T-cell (primary cell): ENCODE data around the gene LTO1. TPM values are rescaled to one million over a fixed set of nuclear protein-coding genes. Genes with fewer than 3 reads are reported as not detected.

Experiments
- ATAC-seq, 4 experiments: fragments of 200-7000 bp in 3 of 4; fragments of 150-1000 bp in 1 of 4; cut with Tn5 transposase; replicated peaks in 1 of 4; 1 replicate in 3 of 4; 2 replicates in 1 of 4; pipeline ENCODE4 v1.10.0; 2021; ENCODE audit warnings: moderate library complexity in 3 of 4, mild to moderate bottlenecking in 2 of 4, moderate number of reproducible peaks in 1 of 4
- CTCF ChIA-PET, 2 donors: fragments of 300-600 bp; sonication (Branson Sonifier 250); formaldehyde crosslinking; loops; one replicate each; lab custom pipeline; 2022; ENCODE audit warnings: antibody characterized with exemption in 2 of 2; lab: Charles Lee
- POLR2A ChIA-PET, 2 donors: fragments of 300-600 bp; sonication (Branson Sonifier 250); formaldehyde crosslinking; loops; one replicate each; lab custom pipeline; 2022; ENCODE audit warnings: antibody characterized with exemption in 2 of 2; lab: Charles Lee
- DNase-seq, 35 experiments: peaks; one replicate each; pipeline versions ENCODE4 v3.0.0 to v3.0.0-alpha.2; 2013 to 2023
- H3K27ac ChIP-seq: one replicate; pipeline ENCODE4 v1.5.1; 2013; ENCODE audit warnings: low read length
- H3K27me3 ChIP-seq, 2 experiments: replicated peaks in 1 of 2; 1 replicate in 1 of 2; 2 replicates in 1 of 2; pipeline versions ENCODE4 v1.6.1 to v1.7.0; 2013; ENCODE audit warnings: low read length in 1 of 2, mixed read lengths in 1 of 2; ENCODE audit not compliant: control insufficient read depth in 2 of 2, insufficient read depth in 2 of 2; ENCODE audit errors: extremely low read depth in 1 of 2
- H3K36me3 ChIP-seq, 2 donors: 1 replicate in 1 of 2; 2 replicates in 1 of 2; pipeline versions ENCODE4 v1.6.1 to v1.7.0; 2013; ENCODE audit warnings: low read length in 1 of 2; ENCODE audit not compliant: control insufficient read depth in 2 of 2, insufficient read depth in 1 of 2; ENCODE audit errors: extremely low read depth in 1 of 2
- H3K4me1 ChIP-seq, 2 experiments: 1 replicate in 1 of 2; 2 replicates in 1 of 2; pipeline versions ENCODE4 v1.6.1 to v1.7.0; 2013; ENCODE audit warnings: low read length in 2 of 2, mixed read lengths in 1 of 2; ENCODE audit not compliant: insufficient read depth in 2 of 2, control insufficient read depth in 1 of 2; ENCODE audit errors: extremely low read depth in 1 of 2
- H3K4me3 ChIP-seq, 2 donors: 1 replicate in 1 of 2; 2 replicates in 1 of 2; pipeline versions ENCODE4 v1.5.1 to v1.7.0; 2013; ENCODE audit warnings: mild to moderate bottlenecking in 2 of 2, low read length in 1 of 2, moderate library complexity in 1 of 2; ENCODE audit not compliant: control insufficient read depth in 1 of 2; ENCODE audit errors: extremely low read depth in 1 of 2
- H3K9me3 ChIP-seq: 2 replicates; pipeline ENCODE4 v1.7.0; 2013
- H3K27ac Mint-ChIP-seq, 2 donors: one replicate each; pipeline ENCODE4 v1.8.0; 2020 to 2021; ENCODE audit warnings: mild to moderate bottlenecking in 2 of 2, mixed read lengths in 2 of 2
- H3K27me3 Mint-ChIP-seq, 2 donors: one replicate each; pipeline ENCODE4 v1.8.0; 2021 to 2022; ENCODE audit warnings: mixed read lengths in 2 of 2
- H3K36me3 Mint-ChIP-seq: one replicate; pipeline ENCODE4 v1.8.0; 2021; ENCODE audit warnings: mixed read lengths
- H3K4me1 Mint-ChIP-seq, 3 donors: one replicate each; pipeline ENCODE4 v1.8.0; 2020 to 2022; ENCODE audit warnings: mixed read lengths in 3 of 3, mild to moderate bottlenecking in 1 of 3
- H3K4me3 Mint-ChIP-seq, 3 donors: one replicate each; pipeline ENCODE4 v1.8.0; 2020 to 2022; ENCODE audit warnings: mild to moderate bottlenecking in 3 of 3, mixed read lengths in 3 of 3, moderate library complexity in 3 of 3
- H3K9me3 Mint-ChIP-seq, 3 donors: one replicate each; pipeline ENCODE4 v1.8.0; 2020 to 2022; ENCODE audit warnings: mixed read lengths in 3 of 3
- WGBS: methylation state at CpG from one replicate; pipeline ENCODE4 v1.1.5; 2013; ENCODE audit warnings: missing lambda C conversion rate; ENCODE audit not compliant: insufficient coverage; 5-methylcytosine and 5-hydroxymethylcytosine counted together
- total RNA-seq, 35 experiments: library from RNA in 6 of 35; stranded (reverse) in 6 of 35; fragments of 120-200 nt in 1 of 35; gene quantifications; one replicate each; pipeline versions ENCODE4 v1.2.1 to v1.2.4 and lab custom pipeline; 2013 to 2026

LTO1 gene
- total RNA-seq, 5 donors from 2014 or later (not counting 1 experiment from before 2014, with no cell fraction given) = 31.8 to 64.2 (median 57.4) TPM

- H3K27ac ChIP-seq = no peak overlapping the region
- Mint-ChIP-seq H3K4me1 (peaks cover 16 to 33% (median 30%) of the 10 kb centered on the region in 3 donors), H3K27ac (no peak overlapping the region), H3K36me3 (no peaks in the 10 kb centered on the region), H3K27me3 (peaks cover 21 to 31% of the 10 kb centered on the region in 2 donors), H3K4me3 (peak overlapping the region; percentile 55 to 88 (median 58)), H3K9me3 (no peaks in the 10 kb centered on the region)
- POLR2A ChIA-PET = interaction anchor here in 1 of 2 donors (0.6 kb wide), 1 partner anchor 1152 kb away, joined by 3 read pairs; no protein-coding TSS in a partner anchor
- peak; percentile 46 to 61 (median 50) for ATAC-seq
- peaks cover 12 to 52% of the 10 kb centered on the region in 2 experiments for H3K4me1 ChIP-seq
- CTCF ChIA-PET = interaction anchor here (0.5 to 1.1 kb wide), 4 partner anchors 19 to 542 kb away, joined by 3 to 4 read pairs (median 3); no protein-coding TSS in a partner anchor
- 0% methylated on average over 23 of the region's 40 CpGs for WGBS
- peaks cover 6 to 69% of the 10 kb centered on the region in 2 experiments for H3K27me3 ChIP-seq
- H3K36me3 ChIP-seq = no peaks in the 10 kb centered on the region
- DNase-seq = peak in 19 of 35 experiments; percentile 10 to 66 (median 26)
- H3K4me3 ChIP-seq = peak overlapping the region; percentile 62 to 78
- no peaks in the 10 kb centered on the region for H3K9me3 ChIP-seq
Measured at GRCh38 chr11:69642549-69642912, 32.6 kb downstream of the LTO1 start.

- H3K36me3 ChIP-seq = no peaks in the 10 kb centered on the region
- ChIA-PET POLR2A (no interaction called here), CTCF (interaction anchor here in 1 of 2 donors (0.5 to 0.6 kb wide), 2 partner anchors 18 to 541 kb away, joined by 3 to 4 read pairs; no protein-coding TSS in a partner anchor)
- DNase-seq = no peak
- H3K27me3 Mint-ChIP-seq = peaks cover 22 to 34% of the 10 kb centered on the region in 2 donors
- peaks cover 16 to 58% of the 10 kb centered on the region in 2 experiments for H3K4me1 ChIP-seq
- ATAC-seq = no peak
- no peaks in the 10 kb centered on the region for H3K9me3 ChIP-seq
- H3K27me3 ChIP-seq = peaks cover 6 to 74% of the 10 kb centered on the region in 2 experiments
- H3K4me3 Mint-ChIP-seq = peak overlapping the region; percentile 74 to 88 (median 88)
- 1% methylated on average over 59 of the region's 68 CpGs for WGBS
- no peaks in the 10 kb centered on the region for H3K36me3 Mint-ChIP-seq
- H3K27ac ChIP-seq = no peak overlapping the region
- H3K9me3 Mint-ChIP-seq = no peaks in the 10 kb centered on the region
- peak overlapping the region; percentile 62 to 78 for H3K4me3 ChIP-seq
- peaks cover 16 to 36% (median 33%) of the 10 kb centered on the region in 3 donors for H3K4me1 Mint-ChIP-seq
- no peak overlapping the region for H3K27ac Mint-ChIP-seq
Measured at GRCh38 chr11:69641681-69642548, 33.2 kb downstream of the LTO1 start.

DNA sequence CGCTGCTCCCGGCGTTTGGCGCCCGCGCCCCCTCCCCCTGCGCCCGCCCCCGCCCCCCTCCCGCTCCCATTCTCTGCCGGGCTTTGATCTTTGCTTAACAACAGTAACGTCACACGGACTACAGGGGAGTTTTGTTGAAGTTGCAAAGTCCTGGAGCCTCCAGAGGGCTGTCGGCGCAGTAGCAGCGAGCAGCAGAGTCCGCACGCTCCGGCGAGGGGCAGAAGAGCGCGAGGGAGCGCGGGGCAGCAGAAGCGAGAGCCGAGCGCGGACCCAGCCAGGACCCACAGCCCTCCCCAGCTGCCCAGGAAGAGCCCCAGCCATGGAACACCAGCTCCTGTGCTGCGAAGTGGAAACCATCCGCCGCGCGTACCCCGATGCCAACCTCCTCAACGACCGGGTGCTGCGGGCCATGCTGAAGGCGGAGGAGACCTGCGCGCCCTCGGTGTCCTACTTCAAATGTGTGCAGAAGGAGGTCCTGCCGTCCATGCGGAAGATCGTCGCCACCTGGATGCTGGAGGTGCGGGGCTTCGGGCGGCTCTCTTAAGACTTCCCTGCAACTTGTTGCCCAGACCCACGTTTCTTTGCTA, 34.1 kb downstream of the LTO1 start, which contains the start of gene CCND1:
Gene CCND1 (plus strand): TSS at position 162 of the 587 bp plus-strand sequence. CDS start 158 bp downstream, at position 320.
- ChIA-PET CTCF (interaction anchor here in 1 of 2 donors (0.5 kb wide), 1 partner anchor 464 kb away, joined by 3 read pairs; no protein-coding TSS in a partner anchor), POLR2A (no interaction called here)
- peak in 11 of 35 experiments; percentile 13 to 65 (median 31) for DNase-seq
- Mint-ChIP-seq H3K9me3 (no peaks in the 10 kb centered on the region), H3K27me3 (peaks cover 24 to 38% of the 10 kb centered on the region in 2 donors), H3K4me3 (peak within 1 kb of the TSS; percentile 74 to 88 (median 88)), H3K27ac (peak within 1 kb of the TSS in 1 of 2 donors; percentile 28), H3K4me1 (peaks cover 16 to 40% (median 36%) of the 10 kb centered on the region in 3 donors), H3K36me3 (no peaks in the 10 kb centered on the region)
- ATAC-seq = peak in 2 of 4 experiments; percentile 31 to 58
- peaks cover 18 to 62% of the 10 kb centered on the region in 2 experiments for H3K4me1 ChIP-seq
- H3K36me3 ChIP-seq = no peaks in the 10 kb centered on the region
- H3K4me3 ChIP-seq = peak within 1 kb of the TSS; percentile 62 to 78
- no peaks in the 10 kb centered on the region for H3K9me3 ChIP-seq
- no peak within 1 kb of the TSS for H3K27ac ChIP-seq
- peaks cover 10 to 79% of the 10 kb centered on the region in 2 experiments for H3K27me3 ChIP-seq
- WGBS = under 1% methylated on average over 32 of the region's 49 CpGs

GRCh38 chr11:69640260-69640994, 34.7 kb downstream of the LTO1 start:
- Histone ChIP-seq H3K36me3 (no peaks in the 10 kb centered on the region), H3K9me3 (no peaks in the 10 kb centered on the region), H3K4me1 (peaks cover 18 to 62% of the 10 kb centered on the region in 2 experiments), H3K4me3 (peak overlapping the region; percentile 7 to 55), H3K27me3 (peaks cover 10 to 84% of the 10 kb centered on the region in 2 experiments), H3K27ac (no peak overlapping the region)
- ATAC-seq (no peak), DNase-seq (peak in 1 of 35 experiments; percentile 30)
- peaks cover 16 to 40% (median 36%) of the 10 kb centered on the region in 3 donors for H3K4me1 Mint-ChIP-seq
- no peaks in the 10 kb centered on the region for H3K9me3 Mint-ChIP-seq
- peak overlapping the region; percentile 61 to 88 (median 63) for H3K4me3 Mint-ChIP-seq
- peaks cover 28 to 45% of the 10 kb centered on the region in 2 donors for H3K27me3 Mint-ChIP-seq
- peak overlapping the region in 1 of 2 donors; percentile 28 for H3K27ac Mint-ChIP-seq
- POLR2A ChIA-PET = no interaction called here
- CTCF ChIA-PET = interaction anchor here in 1 of 2 donors (0.5 kb wide), 1 partner anchor 464 kb away, joined by 3 read pairs; no protein-coding TSS in a partner anchor
- WGBS = 5% methylated on average over 31 of the region's 43 CpGs
- H3K36me3 Mint-ChIP-seq = no peaks in the 10 kb centered on the region

DNA sequence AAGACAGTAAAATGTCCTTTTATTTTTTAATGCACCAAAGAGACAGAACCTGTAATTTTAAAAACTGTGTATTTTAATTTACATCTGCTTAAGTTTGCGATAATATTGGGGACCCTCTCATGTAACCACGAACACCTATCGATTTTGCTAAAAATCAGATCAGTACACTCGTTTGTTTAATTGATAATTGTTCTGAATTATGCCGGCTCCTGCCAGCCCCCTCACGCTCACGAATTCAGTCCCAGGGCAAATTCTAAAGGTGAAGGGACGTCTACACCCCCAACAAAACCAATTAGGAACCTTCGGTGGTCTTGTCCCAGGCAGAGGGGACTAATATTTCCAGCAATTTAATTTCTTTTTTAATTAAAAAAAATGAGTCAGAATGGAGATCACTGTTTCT, 35.3 kb downstream of the LTO1 start:
- H3K27ac Mint-ChIP-seq = no peak overlapping the region
- CTCF ChIA-PET = no interaction called here

More for the DNA sequence above, 35.3 kb downstream of the LTO1 start:
- peak overlapping the region; percentile 34 to 88 (median 63) for H3K4me3 Mint-ChIP-seq
- peaks cover 16 to 40% (median 36%) of the 10 kb centered on the region in 3 donors for H3K4me1 Mint-ChIP-seq
- H3K9me3 Mint-ChIP-seq = no peaks in the 10 kb centered on the region
- H3K36me3 Mint-ChIP-seq = no peaks in the 10 kb centered on the region
- Histone ChIP-seq H3K27me3 (peaks cover 10 to 79% of the 10 kb centered on the region in 2 experiments), H3K4me3 (no peak overlapping the region), H3K27ac (no peak overlapping the region), H3K36me3 (no peaks in the 10 kb centered on the region), H3K4me1 (peaks cover 18 to 62% of the 10 kb centered on the region in 2 experiments), H3K9me3 (no peaks in the 10 kb centered on the region)
- H3K27me3 Mint-ChIP-seq = peaks cover 32 to 51% of the 10 kb centered on the region in 2 donors
- no peak for DNase-seq
- WGBS = no CpG with 5 or more reads among the region's 9 CpGs
- no peak for ATAC-seq
- POLR2A ChIA-PET = no interaction called here
